ENCODE measurements around the gene LIPF.

- TF ChIP-seq EZH2 (IDR thresholded peaks at IDR 0.05; ENCODE audit: low read depth) (no peak), CTCF (conservative IDR thresholded peaks at IDR 0.05) (peak; percentile 86)
Measured at GRCh38 chr10:88687853-88688467, 23.7 kb downstream of the LIPF start.

All from PC-9 (cell line).